H9 (cell line): Measurements from ENCODE around the gene MAP3K5. TPM values are rescaled to one million over a fixed set of nuclear protein-coding genes. Genes with fewer than 3 reads are reported as not detected.

ENCODE experiments used
- DNase-seq: peaks from one replicate; pipeline ENCODE4 v3.0.0-alpha.2; 2017
- H2AFZ ChIP-seq: one replicate; pipeline ENCODE4 v1.6.1; 2013; ENCODE audit warnings: mild to moderate bottlenecking, low read length, control low read depth, moderate library complexity
- H2AK5ac ChIP-seq: 2 replicates; pipeline ENCODE4 v1.6.1; 2013; ENCODE audit warnings: low read length, control low read depth, mixed read lengths; ENCODE audit not compliant: insufficient read length
- H2BK120ac ChIP-seq: one replicate; pipeline ENCODE4 v1.6.1; 2013; ENCODE audit warnings: low read depth, mild to moderate bottlenecking, low read length, control low read depth, inconsistent platforms; ENCODE audit not compliant: poor library complexity, severe bottlenecking
- H2BK12ac ChIP-seq: 2 replicates; pipeline ENCODE4 v1.6.1; 2013; ENCODE audit warnings: low read length, control low read depth, mixed read lengths, low read depth; ENCODE audit not compliant: insufficient read length
- H2BK15ac ChIP-seq: 2 replicates; pipeline ENCODE4 v1.6.1; 2013; ENCODE audit warnings: low read depth, low read length, control low read depth
- H2BK20ac ChIP-seq: one replicate; pipeline ENCODE4 v1.6.1; 2013; ENCODE audit warnings: low read depth, mild to moderate bottlenecking, low read length, control low read depth, inconsistent platforms; ENCODE audit not compliant: poor library complexity, severe bottlenecking
- H2BK5ac ChIP-seq: 2 replicates; pipeline ENCODE4 v1.6.1; 2013; ENCODE audit warnings: low read length, control low read depth, mixed read lengths; ENCODE audit not compliant: insufficient read length
- H3K14ac ChIP-seq: 2 replicates; pipeline ENCODE4 v1.6.1; 2013; ENCODE audit warnings: low read length, control low read depth; ENCODE audit not compliant: insufficient read depth
- H3K18ac ChIP-seq: 2 replicates; pipeline ENCODE4 v1.6.1; 2013; ENCODE audit warnings: low read depth, mild to moderate bottlenecking, mixed read lengths, low read length, control low read depth; ENCODE audit not compliant: insufficient read length
- H3K23ac ChIP-seq: 2 replicates; pipeline ENCODE4 v1.6.1; 2013; ENCODE audit warnings: low read length, control low read depth, mixed read lengths, low read depth; ENCODE audit not compliant: insufficient read length
- H3K23me2 ChIP-seq: 2 replicates; pipeline ENCODE4 v1.6.1; 2013; ENCODE audit warnings: low read depth, mild to moderate bottlenecking, mixed read lengths, low read length, control low read depth; ENCODE audit not compliant: insufficient read length, poor library complexity, severe bottlenecking
- H3K27ac ChIP-seq: 2 replicates; pipeline ENCODE4 v1.5.1; 2013; ENCODE audit warnings: low read length, control low read depth, mixed read lengths, low read depth; ENCODE audit not compliant: insufficient read length
- H3K27me3 ChIP-seq: 2 replicates; pipeline ENCODE4 v1.6.1; 2013; ENCODE audit warnings: low read length, control low read depth, inconsistent platforms; ENCODE audit not compliant: insufficient read depth
- H3K4ac ChIP-seq: 2 replicates; pipeline ENCODE4 v1.6.1; 2013; ENCODE audit warnings: low read depth, mild to moderate bottlenecking, control low read depth, inconsistent platforms, low read length, moderate library complexity
- H3K4me1 ChIP-seq: 2 replicates; pipeline ENCODE4 v1.6.1; 2013; ENCODE audit warnings: low read length, control low read depth, inconsistent platforms; ENCODE audit not compliant: insufficient read depth
- H3K4me2 ChIP-seq: 2 replicates; pipeline ENCODE4 v1.6.1; 2013; ENCODE audit warnings: low read length, control low read depth, mixed read lengths; ENCODE audit not compliant: insufficient read length, insufficient read depth
- H3K56ac ChIP-seq: 2 replicates; pipeline ENCODE4 v1.6.1; 2013; ENCODE audit warnings: low read depth, mild to moderate bottlenecking, mixed read lengths, low read length, control low read depth; ENCODE audit not compliant: insufficient read length
- H3K79me1 ChIP-seq: 2 replicates; pipeline ENCODE4 v1.6.1; 2013; ENCODE audit warnings: low read depth, mild to moderate bottlenecking, moderate library complexity, low read length, control low read depth, inconsistent platforms; ENCODE audit not compliant: insufficient read depth, poor library complexity, severe bottlenecking
- H3K79me2 ChIP-seq: 2 replicates; pipeline ENCODE4 v1.6.1; 2013; ENCODE audit warnings: low read length, control low read depth, inconsistent platforms; ENCODE audit not compliant: insufficient read depth
- H3K9ac ChIP-seq: 2 replicates; pipeline ENCODE4 v1.6.1; 2013; ENCODE audit warnings: low read length, control low read depth, mixed read lengths; ENCODE audit not compliant: insufficient read length; ENCODE audit errors: extremely low read depth
- H3K9me3 ChIP-seq: one replicate; pipeline ENCODE4 v1.6.1; 2013; ENCODE audit warnings: low read depth, low read length, inconsistent platforms; ENCODE audit not compliant: control insufficient read depth
- H3T11ph ChIP-seq: one replicate; pipeline ENCODE4 v1.6.1; 2013; ENCODE audit warnings: mild to moderate bottlenecking, low read length, control low read depth, inconsistent platforms
- H4K20me1 ChIP-seq: one replicate; pipeline ENCODE4 v1.6.1; 2013; ENCODE audit not compliant: control insufficient read depth, insufficient read length, insufficient read depth
- H4K5ac ChIP-seq: 2 replicates; pipeline ENCODE4 v1.6.1; 2013; ENCODE audit warnings: low read depth, mild to moderate bottlenecking, mixed read lengths, low read length, control low read depth; ENCODE audit not compliant: insufficient read length
- H4K8ac ChIP-seq: replicated peaks from 2 replicates; pipeline ENCODE4 v1.6.1; 2013; ENCODE audit warnings: low read length, control low read depth, mixed read lengths, low read depth; ENCODE audit not compliant: insufficient read length
- H4K91ac ChIP-seq: 2 replicates; pipeline ENCODE4 v1.6.1; 2013; ENCODE audit warnings: low read depth, mild to moderate bottlenecking, moderate library complexity, mixed read lengths, low read length, control low read depth; ENCODE audit not compliant: insufficient read length
- H3K27ac Mint-ChIP-seq, 3 experiments: 2 replicates in 2 of 3; 3 replicates in 1 of 3; pipeline ENCODE4 v1.8.0; 2020 to 2021; ENCODE audit warnings: mixed read lengths in 3 of 3, mild to moderate bottlenecking in 1 of 3, moderate library complexity in 1 of 3
- H3K27me3 Mint-ChIP-seq: 2 replicates; pipeline ENCODE4 v1.8.0; 2021; ENCODE audit warnings: low read depth, mild to moderate bottlenecking, moderate library complexity, mixed read lengths
- H3K36me3 Mint-ChIP-seq, 3 experiments: 2 replicates in 2 of 3; 3 replicates in 1 of 3; pipeline ENCODE4 v1.8.0; 2020 to 2021; ENCODE audit warnings: low read depth in 3 of 3, mixed read lengths in 3 of 3; ENCODE audit not compliant: insufficient read depth in 1 of 3
- H3K4me1 Mint-ChIP-seq, 2 experiments: 2 replicates each; pipeline ENCODE4 v1.8.0; 2020; ENCODE audit warnings: mixed read lengths in 2 of 2
- H3K4me3 Mint-ChIP-seq, 2 experiments: 2 replicates in 1 of 2; 3 replicates in 1 of 2; pipeline ENCODE4 v1.8.0; 2020 to 2021; ENCODE audit warnings: mild to moderate bottlenecking in 2 of 2, mixed read lengths in 2 of 2, moderate library complexity in 1 of 2
- H3K9me3 Mint-ChIP-seq, 2 experiments: 2 replicates in 1 of 2; 3 replicates in 1 of 2; pipeline ENCODE4 v1.8.0; 2020; ENCODE audit warnings: mild to moderate bottlenecking in 2 of 2, mixed read lengths in 2 of 2, moderate library complexity in 1 of 2
- WGBS: extraction: QIAGEN DNeasy Blood & Tissue Kit; methylation state at CpG from one replicate; pipeline ENCODE4 v1.1.7; 2013; ENCODE audit warnings: missing lambda C conversion rate, low lambda C conversion rate, mixed read lengths; ENCODE audit not compliant: insufficient read length; ENCODE audit errors: extremely low coverage; 5-methylcytosine and 5-hydroxymethylcytosine counted together
- total RNA-seq: library from RNA; stranded (reverse); gene quantifications from 2 replicates; pipeline ENCODE4 v1.2.1, GENCODE V29; 2021
- TF ChIP-seq, protein P1 (sequence below): fragments of 200-600 bp; sonication (generic); conservative IDR thresholded peaks from 3 replicates; pipeline ENCODE4 v1.8.0; 2021; ENCODE audit warnings: antibody characterized with exemption, mild to moderate bottlenecking

Gene MAP3K5
- total RNA-seq, 1 experiment from 2014 or later, result 1.6 TPM

- no peak overlapping the region for H3T11ph ChIP-seq
- H2BK15ac ChIP-seq, result no peak overlapping the region
- H4K5ac ChIP-seq, result no peak overlapping the region
- TF ChIP-seq, protein P1, sequence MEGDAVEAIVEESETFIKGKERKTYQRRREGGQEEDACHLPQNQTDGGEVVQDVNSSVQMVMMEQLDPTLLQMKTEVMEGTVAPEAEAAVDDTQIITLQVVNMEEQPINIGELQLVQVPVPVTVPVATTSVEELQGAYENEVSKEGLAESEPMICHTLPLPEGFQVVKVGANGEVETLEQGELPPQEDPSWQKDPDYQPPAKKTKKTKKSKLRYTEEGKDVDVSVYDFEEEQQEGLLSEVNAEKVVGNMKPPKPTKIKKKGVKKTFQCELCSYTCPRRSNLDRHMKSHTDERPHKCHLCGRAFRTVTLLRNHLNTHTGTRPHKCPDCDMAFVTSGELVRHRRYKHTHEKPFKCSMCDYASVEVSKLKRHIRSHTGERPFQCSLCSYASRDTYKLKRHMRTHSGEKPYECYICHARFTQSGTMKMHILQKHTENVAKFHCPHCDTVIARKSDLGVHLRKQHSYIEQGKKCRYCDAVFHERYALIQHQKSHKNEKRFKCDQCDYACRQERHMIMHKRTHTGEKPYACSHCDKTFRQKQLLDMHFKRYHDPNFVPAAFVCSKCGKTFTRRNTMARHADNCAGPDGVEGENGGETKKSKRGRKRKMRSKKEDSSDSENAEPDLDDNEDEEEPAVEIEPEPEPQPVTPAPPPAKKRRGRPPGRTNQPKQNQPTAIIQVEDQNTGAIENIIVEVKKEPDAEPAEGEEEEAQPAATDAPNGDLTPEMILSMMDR, result no peak
- H4K91ac ChIP-seq, result no peak overlapping the region
- Mint-ChIP-seq H3K4me3 (peak overlapping the region in 1 of 2 experiments; percentile 3; a peak in 1 of 5 replicates), H3K27ac (peak overlapping the region; percentile 3 to 73 (median 50); a peak in 2 of 7 replicates), H3K9me3 (no peaks in the 10 kb centered on the region), H3K27me3 (no peaks in the 10 kb centered on the region), H3K36me3 (peaks cover 0 to 2% (median 0%) of the 10 kb centered on the region in 3 experiments; a peak in 1 of 7 replicates), H3K4me1 (peaks cover 56 to 71% of the 10 kb centered on the region in 2 experiments)
- no peak overlapping the region for H2AK5ac ChIP-seq
- no peak overlapping the region for H3K23ac ChIP-seq
- H2BK120ac ChIP-seq, result no peak overlapping the region
- H3K4ac ChIP-seq, result no peak overlapping the region
- peaks cover 20% of the 10 kb centered on the region for H3K4me1 ChIP-seq
- DNase-seq, result no peak
- H2AFZ ChIP-seq, result no peak overlapping the region
- H4K8ac ChIP-seq, result no peak overlapping the region
- no peak overlapping the region for H2BK5ac ChIP-seq
- no peaks in the 10 kb centered on the region for H3K23me2 ChIP-seq
- no peak overlapping the region for H3K18ac ChIP-seq
- no peak overlapping the region for H3K4me2 ChIP-seq
- no CpG with 5 or more reads among the region's 6 CpGs for WGBS
- no peaks in the 10 kb centered on the region for H4K20me1 ChIP-seq
- no peak overlapping the region for H3K56ac ChIP-seq
- H3K27ac ChIP-seq, result no peak overlapping the region
- H2BK20ac ChIP-seq, result no peak overlapping the region
- H2BK12ac ChIP-seq, result no peak overlapping the region
- peaks cover 7% of the 10 kb centered on the region; the same call in 1 of the 2 replicates for H3K79me2 ChIP-seq
- no peaks in the 10 kb centered on the region for H3K9me3 ChIP-seq
- H3K9ac ChIP-seq, result no peak overlapping the region
- H3K27me3 ChIP-seq, result no peaks in the 10 kb centered on the region
- H3K14ac ChIP-seq, result no peak overlapping the region
- H3K79me1 ChIP-seq, result peaks cover 2% of the 10 kb centered on the region
Measured at GRCh38 chr6:136527831-136528230, 264.4 kb downstream of the MAP3K5 start.
